ENCODE data around the gene MROH2A.
"Not testable (repeated sequence)": the region's sequence is repeated elsewhere in the genome, so short reads cannot be mapped to it uniquely, and the experiment has no call there.

Gene MROH2A

DNA sequence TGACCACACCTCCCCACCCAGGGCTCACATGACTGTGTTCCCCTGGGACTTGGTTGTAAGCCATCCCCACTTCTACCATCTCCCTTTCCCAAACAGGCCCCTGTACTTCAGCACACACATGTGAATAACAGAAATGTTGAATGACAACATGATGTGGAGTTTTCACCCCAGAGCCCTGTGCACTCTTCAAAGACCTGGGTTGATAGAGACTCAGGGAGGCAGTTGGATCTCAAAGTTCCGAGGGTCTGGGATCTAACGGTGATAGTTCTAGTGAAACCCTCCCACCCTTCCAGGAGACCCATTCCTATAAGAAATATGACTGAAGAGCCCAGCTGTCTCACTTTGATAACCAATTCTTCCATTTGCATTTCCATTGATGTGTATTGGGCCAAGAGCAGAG is at the start of gene MROH2A:
Gene MROH2A (plus strand): TSS at position 301 of the 400 bp plus-strand sequence. CDS start 1,029 bp downstream, outside the sequence.
- no peak for DNase-seq

DNA sequence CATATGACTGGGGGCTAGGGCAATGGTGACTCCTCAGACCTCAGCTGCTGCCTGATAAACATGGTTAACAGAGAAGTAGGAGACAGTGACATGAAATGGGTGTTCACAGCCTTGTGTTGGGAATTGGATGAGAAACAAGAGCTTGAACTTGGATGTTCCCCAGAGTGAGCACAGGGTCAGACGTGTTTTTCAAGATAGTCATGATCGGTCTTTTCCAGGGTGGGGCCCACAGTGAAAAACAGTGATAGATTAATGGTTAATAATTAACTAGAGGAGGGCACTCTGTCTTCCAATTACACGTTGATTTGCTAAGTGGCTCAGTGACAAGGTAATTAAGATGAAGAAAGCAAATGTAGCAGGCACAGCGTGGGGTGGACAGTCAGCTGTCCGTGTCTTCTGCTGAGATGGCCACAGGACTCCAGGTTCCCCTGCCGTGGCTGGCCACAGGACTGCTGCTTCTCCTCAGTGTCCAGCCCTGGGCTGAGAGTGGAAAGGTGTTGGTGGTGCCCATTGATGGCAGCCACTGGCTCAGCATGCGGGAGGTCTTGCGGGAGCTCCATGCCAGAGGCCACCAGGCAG is 49.3 kb upstream of the MROH2A start, which contains the start of gene UGT1A3:
Gene UGT1A3 (plus strand): TSS at position 320 of the 579 bp plus-strand sequence. CDS start 85 bp downstream, at position 405.
- DNase-seq = no peak

GRCh38 chr2:233736868-233737653 is 41.1 kb upstream of the MROH2A start:
- DNase-seq = not testable (repeated sequence)

DNA sequence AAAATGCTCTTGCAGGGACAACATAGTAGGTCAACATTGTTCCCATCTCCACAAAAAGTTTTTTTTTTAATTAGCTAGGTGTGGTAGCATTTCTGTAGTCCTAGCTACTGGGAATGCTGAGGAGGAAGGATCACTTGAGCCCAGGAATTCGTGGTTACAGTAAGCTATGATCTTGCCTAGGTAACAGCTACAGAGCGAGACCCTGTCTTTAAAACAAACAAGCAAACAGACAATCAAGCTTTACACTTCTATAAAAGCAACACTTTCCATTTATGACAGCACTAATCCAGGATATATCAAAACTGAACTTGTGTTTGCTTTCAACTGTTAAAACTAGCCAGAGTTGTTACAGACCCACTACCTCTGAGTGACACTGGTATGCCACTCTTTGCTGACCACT is 37.3 kb upstream of the MROH2A start:
- no peak for DNase-seq

DNA sequence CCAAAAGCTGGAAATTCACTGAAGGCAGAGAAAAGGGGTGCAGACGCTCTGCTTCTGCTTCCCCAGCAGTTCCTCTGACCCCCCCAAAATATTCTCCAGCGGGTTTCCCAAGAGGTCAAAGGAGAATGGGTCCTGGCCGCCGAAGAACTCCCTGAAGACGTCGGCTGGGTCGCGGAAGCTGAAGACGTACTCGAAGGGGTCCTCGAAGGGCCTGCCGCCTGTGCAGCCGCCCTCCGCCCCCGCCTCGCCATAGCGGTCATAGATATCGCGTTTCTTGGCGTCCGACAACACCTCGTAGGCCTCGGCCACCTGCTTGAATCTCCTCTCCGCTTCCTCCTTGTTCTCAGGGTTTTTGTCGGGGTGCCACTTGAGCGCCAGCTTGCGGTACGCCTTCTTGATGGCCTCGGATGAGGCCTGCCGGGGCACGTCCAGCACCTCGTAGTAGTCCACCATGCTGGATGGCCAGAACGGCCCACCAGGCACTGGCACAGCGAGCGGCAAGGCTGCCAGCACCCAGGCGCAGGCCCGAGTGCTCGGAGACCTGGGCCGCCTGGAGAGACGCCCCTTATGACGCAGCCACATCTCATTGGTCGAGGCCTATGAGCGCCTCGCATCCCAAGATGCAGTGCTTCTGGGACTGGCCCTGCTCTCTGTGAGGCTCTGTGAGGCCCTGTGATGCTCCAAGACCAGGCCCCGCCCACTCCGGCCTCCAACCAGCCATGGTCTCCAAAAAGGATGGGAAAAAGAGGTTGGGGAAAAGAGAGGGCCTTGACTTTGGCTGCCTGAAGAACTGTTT is 34.5 kb upstream of the MROH2A start:
- DNase-seq = no peak

GRCh38 chr2:233745073-233745755 is 32.9 kb upstream of the MROH2A start:
- DNase-seq = no peak

GRCh38 chr2:233745838-233746237 is 32.3 kb upstream of the MROH2A start:
- DNase-seq = not testable (repeated sequence)

DNA sequence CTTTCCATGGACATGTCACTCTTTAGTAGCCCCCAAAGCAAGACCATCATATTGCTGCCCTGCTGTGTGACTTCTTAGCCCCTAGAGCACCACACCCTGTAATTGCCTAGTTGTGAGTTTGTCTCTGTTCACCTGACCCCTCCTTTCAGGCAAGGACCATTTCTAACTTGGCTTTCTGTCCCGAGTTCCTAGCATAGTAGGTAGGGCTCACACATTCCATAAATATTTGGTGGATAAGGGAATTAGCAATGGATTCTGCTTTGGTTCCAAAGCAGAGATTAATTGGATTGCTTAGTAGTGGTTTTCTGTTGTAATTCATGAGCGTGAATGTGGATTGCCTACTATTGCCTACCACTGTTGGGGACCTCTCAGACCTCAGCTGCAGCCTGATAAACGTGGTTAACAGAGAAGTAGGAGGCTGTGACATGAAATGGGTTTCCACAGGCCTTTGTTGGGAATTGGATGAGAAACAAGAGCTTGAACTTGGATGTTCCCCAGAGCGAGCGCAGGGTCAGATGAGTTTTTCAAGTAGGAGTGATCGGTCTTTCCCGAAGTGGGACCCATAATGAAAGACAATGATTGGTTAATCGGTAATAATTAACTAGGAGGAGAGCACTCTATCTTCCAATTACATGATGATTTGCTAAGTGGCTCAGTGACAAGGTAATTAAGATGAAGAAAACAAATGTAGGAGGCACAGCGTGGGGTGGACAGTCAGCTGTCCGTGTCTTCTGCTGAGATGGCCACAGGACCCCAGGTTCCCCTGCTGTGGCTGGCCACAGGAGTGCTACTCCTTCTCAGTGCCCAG is 31.5 kb upstream of the MROH2A start:
- no peak for DNase-seq

- no peak for DNase-seq
Measured at GRCh38 chr2:233747283-233747544, 30.9 kb upstream of the MROH2A start.

- DNase-seq = not testable (repeated sequence)
Measured at GRCh38 chr2:233750689-233751088, 27.4 kb upstream of the MROH2A start.

DNA sequence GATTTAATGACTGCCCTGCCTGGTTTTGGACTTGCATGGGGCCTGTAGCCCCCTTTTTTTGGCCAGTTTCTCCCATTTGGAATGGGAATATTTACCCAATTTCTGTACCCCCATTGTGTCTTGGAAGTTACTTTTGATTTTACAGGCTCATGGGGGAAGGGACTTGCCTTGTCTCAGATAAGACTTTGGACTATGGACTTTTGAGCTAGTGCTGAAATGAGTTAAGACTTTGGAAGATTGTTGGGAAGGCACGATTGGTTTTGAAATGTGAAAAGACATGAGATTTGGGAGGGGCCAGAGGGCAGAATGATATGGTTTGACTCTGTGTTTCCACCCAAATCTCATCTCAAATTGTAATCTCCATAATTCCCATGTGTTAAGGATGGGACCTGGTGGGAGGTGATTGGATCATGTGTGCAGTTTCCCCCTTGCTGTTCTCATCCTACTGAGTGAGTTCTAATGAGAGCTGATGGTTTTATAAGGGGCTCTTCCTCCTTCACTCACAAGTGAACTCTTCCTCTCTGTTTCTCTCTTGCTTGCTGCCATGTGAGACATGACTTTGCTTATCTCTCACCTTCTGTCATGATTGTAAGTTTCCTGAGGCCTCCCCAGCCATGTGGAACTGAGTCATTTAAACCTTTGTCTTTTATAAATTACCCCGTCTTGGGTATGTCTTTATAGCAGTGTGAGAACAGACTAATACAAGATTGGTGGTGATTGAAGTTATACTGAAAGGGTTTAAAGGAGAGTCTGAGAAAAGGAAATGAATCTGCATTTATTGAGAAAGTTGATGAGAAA is 26.7 kb upstream of the MROH2A start:
- DNase-seq = not testable (repeated sequence)

DNA sequence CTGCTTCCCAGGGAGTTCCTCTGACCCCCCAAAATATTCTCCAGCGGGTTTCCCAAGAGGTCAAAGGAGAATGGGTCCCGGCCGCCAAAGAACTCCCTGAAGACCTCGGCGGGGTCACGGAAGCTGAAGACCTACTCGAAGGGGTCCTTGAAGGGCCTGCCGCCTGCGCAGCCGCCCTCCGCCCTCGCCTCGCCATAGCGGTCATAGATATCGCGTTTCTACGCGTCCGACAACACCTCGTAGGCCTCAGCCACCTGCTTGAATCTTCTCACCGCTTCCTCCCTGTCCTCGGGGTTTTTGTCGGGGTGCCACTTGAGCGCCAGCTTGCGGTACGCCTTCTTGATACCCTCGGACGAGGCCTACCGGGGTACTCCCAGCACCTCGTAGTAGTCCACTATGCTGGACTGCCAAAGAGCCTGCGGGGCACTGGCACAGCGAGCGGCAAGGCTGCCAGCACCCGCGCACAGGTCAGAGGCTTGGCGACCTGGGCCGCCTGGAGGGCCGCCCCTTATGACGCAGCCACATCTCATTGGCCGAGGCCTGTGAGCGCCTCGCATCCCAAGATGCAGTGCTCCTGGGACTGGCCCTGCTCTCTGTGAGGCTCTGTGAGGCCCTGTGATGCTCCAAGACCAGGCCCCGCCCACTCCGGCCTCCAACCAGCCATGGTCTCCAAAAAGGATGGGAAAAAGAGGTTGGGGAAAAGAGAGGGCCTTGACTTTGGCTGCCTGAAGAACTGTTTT is 23.1 kb upstream of the MROH2A start:
- DNase-seq = no peak

DNA sequence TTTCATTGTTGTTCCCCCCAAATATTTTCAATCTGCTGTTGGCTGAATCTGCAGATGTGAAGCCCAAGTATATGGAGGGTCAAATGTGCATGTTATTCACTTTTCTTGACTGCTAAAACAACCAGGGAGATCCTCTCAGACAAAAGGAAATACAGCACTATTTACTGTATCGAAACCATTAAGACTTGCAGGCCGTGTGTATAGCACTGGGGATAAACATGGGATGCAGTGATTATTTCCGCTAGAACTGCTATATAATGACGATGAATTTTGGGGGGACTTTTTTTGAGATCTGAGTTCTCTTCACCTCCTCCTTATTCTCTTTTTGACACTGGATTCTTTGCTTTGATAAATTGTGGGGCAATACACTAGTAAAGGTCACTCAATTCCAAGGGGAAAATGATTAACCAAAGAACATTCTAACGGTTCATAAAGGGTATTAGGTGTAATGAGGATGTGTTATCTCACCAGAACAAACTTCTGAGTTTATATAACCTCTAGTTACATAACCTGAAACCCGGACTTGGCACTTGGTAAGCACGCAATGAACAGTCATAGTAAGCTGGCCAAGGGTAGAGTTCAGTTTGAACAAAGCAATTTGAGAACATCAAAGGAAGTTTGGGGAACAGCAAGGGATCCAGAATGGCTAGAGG is 21.6 kb upstream of the MROH2A start:
- DNase-seq = no peak

DNA sequence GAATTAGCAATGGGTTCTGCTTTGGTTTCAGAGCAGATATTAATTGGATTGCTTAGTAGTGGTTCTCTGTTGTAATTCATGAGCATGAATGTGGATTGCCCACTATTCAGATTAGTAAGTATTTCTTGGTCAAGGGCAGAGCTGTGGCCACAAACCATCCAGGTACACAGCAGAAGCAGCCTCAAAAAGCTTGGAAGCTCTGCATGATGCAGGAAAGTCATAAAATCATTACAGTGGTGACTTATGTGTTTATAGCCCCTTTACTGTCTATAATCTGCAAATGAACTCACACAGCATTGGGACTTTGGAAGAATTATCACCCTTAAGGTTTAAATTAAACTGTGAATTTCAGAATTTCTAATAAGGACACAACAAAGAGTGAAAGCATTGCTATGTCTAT is 20.0 kb upstream of the MROH2A start:
- no peak for DNase-seq

GRCh38 chr2:233758849-233759248 is 19.3 kb upstream of the MROH2A start:
- DNase-seq = no peak

- no peak for DNase-seq
Measured at GRCh38 chr2:233760043-233760442, 18.1 kb upstream of the MROH2A start, which contains the start of gene UGT1A1. Gene UGT1A1, plus strand, starts transcription at chr2:233760270. Its CDS starts 18 bp downstream, at chr2:233760288.

DNA sequence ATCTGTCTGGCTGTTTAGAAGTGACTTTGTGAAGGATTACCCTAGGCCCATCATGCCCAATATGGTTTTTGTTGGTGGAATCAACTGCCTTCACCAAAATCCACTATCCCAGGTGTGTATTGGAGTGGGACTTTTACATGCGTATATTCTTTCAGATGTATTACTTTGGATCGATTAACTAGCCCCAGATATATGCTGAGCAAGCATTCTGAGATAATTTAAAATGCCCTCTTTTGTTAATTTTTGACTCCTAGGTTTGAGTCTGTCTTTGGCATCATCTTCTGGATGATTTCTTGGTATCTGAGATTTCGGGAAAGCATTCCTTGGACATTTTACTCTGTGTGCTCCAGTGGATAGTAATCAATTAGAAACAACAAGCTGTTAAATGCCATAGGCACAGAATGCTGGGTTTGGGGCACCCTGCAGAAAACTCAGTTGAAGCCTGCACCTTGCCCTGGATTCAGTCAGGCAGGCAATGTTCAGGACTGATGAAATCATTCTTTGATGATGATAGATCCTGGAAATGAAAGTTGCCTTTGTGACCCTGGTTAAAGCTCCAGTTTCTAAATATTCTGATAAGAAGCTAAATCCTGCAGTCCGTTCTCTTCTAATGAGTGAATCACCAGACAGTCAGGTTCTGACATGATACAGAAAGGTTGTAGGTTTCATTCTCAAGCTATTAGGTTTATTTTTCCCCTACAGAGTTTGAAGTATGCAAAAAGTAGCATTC is 16.9 kb upstream of the MROH2A start:
- DNase-seq = no peak

DNA sequence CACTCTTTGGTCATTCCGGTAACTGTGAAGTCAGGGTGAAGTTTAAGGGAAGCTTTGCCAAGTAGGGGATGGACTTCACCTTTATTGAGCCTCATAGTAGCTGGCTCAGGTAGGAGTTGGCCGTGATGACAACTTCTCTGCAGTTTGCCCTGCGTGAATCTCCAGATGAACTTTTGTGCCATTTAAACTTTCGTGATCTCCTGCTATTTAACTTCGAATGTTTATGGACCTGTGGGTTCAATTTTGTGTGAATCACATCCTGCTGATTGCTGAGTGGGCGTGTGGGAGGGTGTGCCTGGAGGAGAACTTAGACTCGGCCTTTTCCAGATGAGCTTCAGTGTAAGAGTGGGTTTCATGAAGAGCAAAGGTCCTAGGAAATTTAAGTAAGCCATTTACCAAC is 13.9 kb upstream of the MROH2A start:
- DNase-seq = no peak

DNA sequence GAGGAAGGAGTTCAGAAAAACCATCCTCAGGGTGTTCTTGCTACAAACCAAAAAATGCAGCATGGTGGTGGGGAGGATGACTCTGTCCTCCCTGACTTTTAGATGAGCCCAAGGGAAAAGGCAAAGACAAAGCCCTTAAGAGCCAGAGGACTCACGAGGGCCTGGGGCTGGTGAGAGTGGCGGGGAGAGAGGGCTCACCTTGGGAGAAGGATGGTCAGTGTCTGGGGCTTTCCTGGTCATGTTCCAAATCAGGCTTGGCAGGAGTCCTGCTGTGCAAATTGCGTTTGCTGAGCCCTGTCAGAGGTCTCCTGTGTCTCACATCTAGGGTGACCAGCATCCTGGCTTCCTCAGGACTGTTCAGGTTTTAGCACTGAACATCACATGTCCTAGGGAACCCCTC is 13.4 kb upstream of the MROH2A start:
- no peak for DNase-seq
